Muscle of arm (tissue), 12 donors: Measurements from ENCODE around the gene RBM27. TPM values are rescaled to one million over a fixed set of nuclear protein-coding genes. Genes with fewer than 3 reads are reported as not detected.
A peak's percentile ranks its signal among the peaks of the same experiment; 100 is the strongest.
"Not testable (repeated sequence)": the region's sequence is repeated elsewhere in the genome, so short reads cannot be mapped to it uniquely, and the experiment has no call there.

Experiments used
- DNase-seq: peaks from one replicate; pipeline ENCODE4 v3.0.0-alpha.2; 2013
- polyA plus RNA-seq, 12 donors: library from polyadenylated mRNA; unstranded; fragments of 120-200 nt; gene quantifications; one replicate each; pipeline ENCODE4 v1.2.1, GENCODE V29; 2013; ENCODE audit not compliant: insufficient read length in 12 of 12

The RBM27 gene
- polyA plus RNA-seq, 12 donors = 16.4 to 28.3 (median 18.0) TPM; not detected in 1

GRCh38 chr5:146206257-146206656, 2.9 kb downstream of the RBM27 start:
- no peak for DNase-seq

- DNase-seq = no peak
These were observed 5.6 kb downstream of the RBM27 start for GRCh38 chr5:146208916-146209522.

DNA sequence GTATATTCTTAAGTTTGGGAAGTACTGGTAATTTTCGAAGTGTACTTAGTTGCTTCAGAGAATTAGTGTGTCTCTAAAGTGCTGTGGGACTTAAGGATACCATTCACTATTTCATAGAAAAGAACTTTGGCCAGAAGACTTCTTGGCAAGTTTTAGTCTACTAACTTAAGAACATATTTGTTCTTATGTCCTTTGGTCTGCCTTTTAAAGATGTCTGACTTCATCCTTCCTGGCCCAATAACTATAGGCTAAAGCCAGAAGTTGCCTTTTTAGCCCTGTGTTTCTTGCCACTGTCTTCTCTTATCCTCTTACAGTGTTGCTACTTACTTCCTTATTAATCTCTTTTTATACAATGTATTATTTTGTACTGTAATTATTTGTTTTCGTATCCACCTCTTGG, 6.3 kb downstream of the RBM27 start:
- no peak for DNase-seq

- DNase-seq = not testable (repeated sequence)
These were observed 7.4 kb downstream of the RBM27 start for GRCh38 chr5:146210810-146211209.

DNA sequence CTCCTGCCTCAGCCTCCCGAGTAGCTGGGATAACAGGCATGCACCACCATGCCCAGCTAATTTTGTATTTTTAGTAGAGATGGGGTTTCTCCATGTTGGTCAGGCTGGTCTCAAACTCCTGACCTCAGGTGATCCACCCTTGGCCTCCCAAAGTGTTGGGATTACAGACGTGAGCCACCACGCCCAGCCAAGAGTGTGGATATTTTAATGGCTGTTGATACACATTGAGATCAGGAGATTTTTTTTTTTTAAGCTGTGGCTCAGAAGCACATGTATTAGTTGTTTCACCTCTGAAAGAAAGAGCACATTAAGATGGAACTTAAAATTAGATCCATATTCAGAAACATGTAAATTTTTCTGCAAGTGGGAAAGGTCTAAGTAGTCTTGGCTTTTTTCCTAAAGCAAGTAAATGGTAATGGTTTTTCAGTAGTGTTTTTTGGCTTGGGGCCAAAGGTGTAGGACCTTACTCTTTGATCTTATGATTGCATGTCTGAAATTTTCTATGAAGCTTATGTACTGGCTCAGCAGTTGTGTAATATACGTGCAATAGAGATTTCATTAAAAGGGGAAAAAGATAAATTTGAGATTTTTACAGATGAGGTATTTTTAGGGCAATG, 9.9 kb downstream of the RBM27 start:
- DNase-seq = no peak

DNA sequence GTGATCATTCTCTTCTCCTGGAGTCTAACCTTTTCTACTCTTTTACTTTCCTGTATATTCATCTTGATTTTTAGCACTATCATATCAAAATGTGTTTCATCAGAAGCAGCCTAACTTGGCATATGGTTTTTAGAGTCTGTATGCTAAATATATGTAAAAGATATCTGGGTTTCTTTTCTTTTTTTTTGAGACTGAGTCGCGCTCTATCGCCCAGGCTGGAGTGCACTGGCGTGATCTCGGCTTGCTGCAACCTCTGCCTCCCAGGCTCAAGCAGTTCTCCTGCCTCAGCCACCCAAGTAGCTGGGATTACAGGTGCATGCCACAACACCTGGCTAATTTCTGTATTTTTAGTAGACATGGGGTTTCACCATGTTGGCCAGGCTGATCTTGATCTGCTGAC, 11.5 kb downstream of the RBM27 start:
- not testable (repeated sequence) for DNase-seq

DNA sequence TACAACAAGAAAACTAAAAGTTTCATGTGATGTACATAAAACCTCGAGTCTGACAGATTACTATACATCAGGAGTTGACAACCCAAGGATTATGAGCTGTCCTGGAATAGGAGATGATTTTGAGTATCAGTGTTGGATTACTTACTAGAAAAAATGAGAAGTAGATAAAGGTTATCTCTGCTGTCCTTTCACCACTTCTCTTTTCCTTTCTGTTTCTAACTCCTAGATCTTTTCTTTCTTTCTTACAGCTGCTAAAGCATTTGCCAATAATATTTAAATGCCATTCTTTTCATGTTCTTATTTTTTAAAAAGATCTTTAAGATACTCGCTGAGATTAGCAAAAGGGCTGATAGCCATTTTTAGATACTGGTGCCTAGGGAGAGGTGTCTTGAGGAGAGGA, 14.8 kb downstream of the RBM27 start:
- DNase-seq = no peak

- no peak for DNase-seq
These were observed 15.8 kb downstream of the RBM27 start for GRCh38 chr5:146219243-146219642.

GRCh38 chr5:146221234-146221633, 17.8 kb downstream of the RBM27 start:
- no peak for DNase-seq

DNA sequence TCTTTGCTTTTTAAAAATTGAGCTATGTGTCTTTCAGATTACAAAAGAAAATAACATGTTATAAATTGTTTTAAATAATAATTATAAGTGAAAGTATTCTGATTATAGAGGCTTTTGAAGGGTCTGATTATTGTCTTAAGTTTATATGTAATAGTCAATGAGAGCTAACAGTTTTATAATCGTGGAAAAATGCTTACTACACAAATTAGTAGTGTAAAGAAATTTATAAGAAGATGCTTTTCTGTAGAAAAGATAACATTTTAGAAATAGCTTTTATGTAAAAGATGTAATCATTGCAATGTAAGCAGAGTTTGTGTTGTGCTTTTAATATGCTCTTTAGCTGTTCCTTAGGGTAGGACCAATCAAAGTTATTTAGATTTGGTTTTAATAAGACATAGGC, 18.6 kb downstream of the RBM27 start:
- DNase-seq = no peak

- no peak for DNase-seq
These were observed 19.8 kb downstream of the RBM27 start for GRCh38 chr5:146223179-146223578.

DNA sequence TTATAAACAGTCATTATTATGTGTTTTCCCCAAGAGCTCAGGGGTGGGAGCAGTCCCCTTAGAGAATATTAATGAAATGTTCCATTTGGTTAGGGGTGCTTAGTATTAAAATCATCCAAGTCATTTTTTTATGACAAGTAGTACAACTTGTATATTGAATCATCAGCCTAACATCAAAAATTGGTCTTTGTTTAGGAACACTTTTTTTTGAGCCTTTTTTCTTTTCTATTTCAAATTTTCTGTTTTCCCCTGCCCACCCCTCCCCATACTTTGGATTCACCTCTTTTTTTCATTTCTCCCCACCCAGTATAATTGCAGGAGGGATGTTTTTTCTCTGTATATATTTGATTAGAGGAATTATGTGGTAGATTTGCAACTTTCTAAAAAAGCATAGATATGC, 25.8 kb downstream of the RBM27 start:
- no peak for DNase-seq

- no peak for DNase-seq
These were observed 28.8 kb downstream of the RBM27 start for GRCh38 chr5:146232223-146232622.

DNA sequence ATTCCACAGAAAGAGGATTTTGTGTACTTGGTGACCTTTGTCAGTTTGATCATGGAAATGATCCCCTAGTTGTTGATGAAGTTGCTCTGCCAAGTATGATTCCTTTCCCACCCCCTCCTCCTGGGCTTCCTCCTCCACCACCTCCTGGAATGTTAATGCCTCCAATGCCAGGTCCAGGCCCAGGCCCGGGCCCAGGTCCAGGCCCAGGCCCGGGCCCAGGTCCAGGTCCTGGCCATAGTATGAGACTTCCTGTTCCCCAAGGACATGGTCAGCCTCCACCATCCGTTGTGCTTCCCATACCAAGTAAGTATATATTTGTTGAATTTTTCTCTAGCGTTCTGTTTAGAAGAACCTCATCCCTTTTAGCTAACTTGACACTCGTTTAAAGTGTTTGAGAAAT, 30.0 kb downstream of the RBM27 start:
- DNase-seq = no peak

- DNase-seq = no peak
These were observed 35.6 kb downstream of the RBM27 start for GRCh38 chr5:146238973-146239372.

- DNase-seq = no peak
These were observed 37.5 kb downstream of the RBM27 start for GRCh38 chr5:146240951-146241350.

DNA sequence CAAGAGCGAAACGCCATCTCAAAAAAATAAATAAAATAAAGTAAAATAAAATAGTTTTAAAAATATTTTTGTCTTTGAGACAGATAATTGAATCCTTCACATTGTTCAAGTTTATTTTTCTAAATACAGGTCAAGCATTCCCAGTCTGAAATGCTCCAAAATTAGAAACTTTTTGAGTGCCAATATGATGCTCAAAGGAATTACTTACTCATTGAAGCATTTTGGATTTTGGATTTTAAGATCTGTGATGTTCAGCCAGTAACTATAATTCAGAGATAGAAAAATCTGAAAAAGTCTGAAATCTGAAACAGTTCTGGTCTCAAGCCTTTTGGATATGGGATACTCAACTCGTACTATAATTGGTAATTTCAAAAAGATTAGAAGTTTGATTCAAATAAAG, 39.8 kb downstream of the RBM27 start:
- DNase-seq = peak; percentile 5

- no peak for DNase-seq
These were observed 45.2 kb downstream of the RBM27 start for GRCh38 chr5:146248561-146248960.

DNA sequence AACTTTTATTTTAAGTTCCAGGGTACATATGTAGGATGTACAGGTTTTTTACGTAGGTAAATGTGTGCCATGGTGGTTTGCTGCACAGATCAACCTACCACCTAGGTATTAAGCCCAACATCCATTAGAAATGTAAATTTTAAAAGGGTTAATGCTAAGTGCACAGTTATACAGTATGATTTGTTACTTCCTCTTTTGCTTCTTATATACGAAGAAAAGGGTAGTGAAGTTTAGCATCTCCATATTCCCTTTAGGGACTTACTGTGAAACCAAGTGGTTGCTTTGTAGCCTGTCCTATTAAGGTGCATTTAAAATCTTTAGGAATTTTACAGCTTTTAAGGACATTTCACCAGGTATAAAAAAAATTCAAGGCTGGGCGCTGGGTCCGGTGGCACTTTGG, 46.4 kb downstream of the RBM27 start:
- DNase-seq = no peak

Other genes with a start within 250 kb of the RBM27 start
- gene PLAC8L1, start 98.0 kb upstream of the RBM27 start, polyA plus RNA-seq = 1 to 10 TPM in 3 of 12 donors, under 1 TPM in 7, not detected in 2; 0.27 to 2.0 (median 0.70) TPM
- 1,000 to 10,000 TPM in 1 of 12 donors, 100 to 1,000 TPM in 6, 10 to 100 TPM in 5; 86.5 to 1,130 (median 106) TPM for gene LARS1, start 21.0 kb upstream of the RBM27 start, polyA plus RNA-seq
- gene POU4F3, start 135.2 kb downstream of the RBM27 start, polyA plus RNA-seq = under 1 TPM in 2 of 12 donors, not detected in 10; 0.07 to 0.24 TPM
- gene TCERG1, start 243.7 kb downstream of the RBM27 start, polyA plus RNA-seq = 100 to 1,000 TPM in 5 of 12 donors, 10 to 100 TPM in 7; 48.1 to 230 (median 84.6) TPM